ENCODE data around the gene IFITM5. TPM values are rescaled to one million over a fixed set of nuclear protein-coding genes. Genes with fewer than 3 reads are reported as not detected.
"Not testable (repeated sequence)": the region's sequence is repeated elsewhere in the genome, so short reads cannot be mapped to it uniquely, and the experiment has no call there.

Gene IFITM5
- total RNA-seq, 1 experiment from 2014 or later = not detected

DNA sequence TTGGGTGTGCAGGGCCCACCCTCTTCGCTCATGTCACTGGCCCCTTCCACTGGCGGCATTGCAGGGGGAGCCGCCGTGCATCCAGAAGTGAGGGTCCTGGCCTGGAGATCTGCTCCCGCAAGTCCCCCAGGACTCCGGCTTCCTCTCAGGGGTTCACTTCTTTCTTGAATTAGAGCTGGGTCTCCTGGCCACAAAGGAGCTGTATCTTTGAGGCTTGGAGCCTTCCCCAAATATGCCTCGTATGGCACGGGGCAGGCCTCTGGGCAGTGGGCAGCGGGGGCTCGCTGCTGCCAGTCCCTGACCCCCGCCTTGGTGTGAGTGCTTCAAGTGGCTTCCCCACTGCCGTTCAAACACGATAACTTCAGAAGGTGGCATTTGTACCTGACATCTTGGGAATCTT lies 28.7 kb upstream of the IFITM5 start:
- no peak for DNase-seq (ENCODE audit: low spot score)

- DNase-seq (ENCODE audit: low spot score) = no peak
Measured at GRCh38 chr11:327581-327923, 28.2 kb upstream of the IFITM5 start.

- no peak for DNase-seq (ENCODE audit: low spot score)
Measured at GRCh38 chr11:326842-327580, 27.7 kb upstream of the IFITM5 start.

DNA sequence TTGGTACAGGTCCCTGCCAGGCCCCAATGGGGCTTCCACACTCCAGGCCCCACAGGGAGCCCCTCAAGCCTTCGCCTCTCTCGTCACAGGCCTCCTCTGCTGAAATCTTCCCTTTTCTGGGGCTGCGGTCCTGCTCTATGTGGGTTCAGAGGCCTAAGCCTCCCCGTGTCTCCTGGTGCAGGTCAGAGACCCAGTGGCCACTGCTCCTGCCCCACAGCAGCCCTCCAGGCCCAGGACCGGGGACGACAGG lies 27.2 kb upstream of the IFITM5 start:
- no peak for DNase-seq (ENCODE audit: low spot score)

GRCh38 chr11:325796-326591 lies 26.7 kb upstream of the IFITM5 start:
- DNase-seq (ENCODE audit: low spot score) = no peak

DNA sequence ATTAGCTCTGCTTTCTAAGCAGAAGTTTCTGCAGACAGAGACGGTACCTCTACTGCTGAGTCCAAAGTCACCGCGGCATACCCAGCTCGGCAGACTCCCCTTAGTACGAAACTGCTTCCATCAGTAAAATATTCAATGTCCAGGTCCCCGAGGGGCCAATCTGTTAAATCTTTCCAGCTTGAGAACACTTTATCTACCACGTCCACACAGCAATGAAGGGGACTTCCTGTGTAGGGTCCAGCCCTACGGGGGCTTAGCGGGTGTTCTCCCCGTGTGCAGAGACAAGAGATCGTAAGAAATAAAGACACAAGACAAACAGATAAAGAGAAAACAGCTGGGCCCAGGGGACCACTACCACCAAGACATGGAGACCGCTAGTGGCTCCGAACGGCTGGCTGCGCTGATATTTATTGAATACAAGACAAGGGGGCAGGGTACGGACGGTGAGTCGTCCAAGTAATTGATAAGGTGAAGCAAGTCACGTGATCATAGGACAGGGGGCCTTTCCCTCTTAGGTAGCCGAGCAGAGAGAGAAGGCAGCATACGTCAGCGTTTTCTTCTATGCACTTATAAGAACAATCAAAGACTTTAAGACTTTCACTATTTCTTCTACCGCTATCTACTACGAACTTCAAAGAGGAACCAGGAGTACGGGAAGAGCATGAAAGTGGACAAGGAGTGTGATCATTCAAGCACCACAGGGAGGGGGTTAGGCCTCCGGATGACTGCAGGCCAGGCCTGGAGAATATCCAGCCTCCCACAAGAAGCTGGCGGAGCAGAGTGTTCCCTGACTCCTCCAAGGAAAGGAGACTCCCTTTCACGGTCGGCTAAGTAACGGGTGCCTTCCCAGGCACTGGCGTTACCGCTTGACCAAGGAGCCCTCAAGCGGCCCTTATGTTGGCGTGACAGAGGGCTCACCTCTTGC lies 25.5 kb upstream of the IFITM5 start:
- not testable (repeated sequence) for DNase-seq (ENCODE audit: low spot score)

DNA sequence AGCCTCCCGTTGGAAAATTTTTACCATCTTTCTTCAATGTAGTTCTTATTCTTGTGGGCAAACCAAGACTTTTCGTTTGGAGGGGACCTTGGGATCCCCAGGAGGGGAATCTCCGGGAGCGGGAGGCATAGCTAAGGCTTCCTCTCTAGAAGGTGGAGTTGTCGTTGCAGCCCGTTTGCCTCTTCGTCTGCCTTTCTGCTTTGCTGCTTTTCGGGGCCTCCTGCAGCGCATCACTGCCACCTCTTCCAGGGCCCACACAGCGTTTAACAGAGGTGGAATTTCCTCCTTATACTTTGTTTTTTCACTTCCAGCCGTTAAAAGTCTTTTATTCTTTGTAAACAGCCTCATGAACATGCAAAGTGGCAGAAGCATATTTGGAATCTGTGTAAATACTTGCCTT lies 24.8 kb upstream of the IFITM5 start:
- no peak for DNase-seq (ENCODE audit: low spot score)

- not testable (repeated sequence) for DNase-seq (ENCODE audit: low spot score)
Measured at GRCh38 chr11:319888-320273, 20.6 kb upstream of the IFITM5 start.

DNA sequence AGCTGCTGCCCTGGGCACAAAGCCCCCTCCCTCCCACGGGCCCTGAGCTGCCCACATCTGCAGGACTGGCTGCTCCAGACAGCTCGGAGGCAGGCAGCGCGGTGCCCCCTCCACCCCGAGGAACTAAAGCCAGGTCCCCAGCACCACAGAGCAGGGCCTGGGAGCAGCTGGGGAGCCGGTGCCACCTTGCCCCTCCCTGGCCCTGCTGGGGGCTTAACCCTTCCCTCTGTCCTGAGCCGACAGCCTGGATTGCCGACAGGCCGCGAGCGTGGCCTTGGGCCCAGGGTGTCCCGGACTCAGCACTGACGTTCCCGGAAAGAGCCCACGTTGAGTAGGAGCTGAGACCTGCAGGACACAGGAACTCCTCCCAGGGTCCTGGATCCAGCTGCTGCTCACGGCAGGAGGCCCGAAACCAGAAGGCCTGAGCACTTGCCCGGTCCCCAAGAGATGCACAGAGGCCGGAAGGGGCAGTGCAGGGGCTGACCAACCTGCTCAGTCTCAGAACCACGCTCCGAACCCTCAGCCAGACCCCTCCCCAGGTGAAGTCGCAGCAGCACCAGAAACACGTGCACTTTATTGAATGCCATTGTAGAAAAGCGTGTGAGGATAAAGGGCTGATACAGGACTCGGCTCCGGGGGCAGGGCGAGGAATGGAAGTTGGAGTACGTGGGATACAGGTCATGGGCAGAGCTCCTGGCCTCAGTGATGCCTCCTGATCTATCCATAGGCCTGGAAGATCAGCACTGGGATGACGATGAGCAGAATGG lies 20.0 kb upstream of the IFITM5 start:
- not testable (repeated sequence) for DNase-seq (ENCODE audit: low spot score)

GRCh38 chr11:318405-319120 lies 19.2 kb upstream of the IFITM5 start:
- DNase-seq (ENCODE audit: low spot score) = not testable (repeated sequence)

GRCh38 chr11:317668-318404 lies 18.5 kb upstream of the IFITM5 start:
- DNase-seq (ENCODE audit: low spot score) = not testable (repeated sequence)

- no peak for DNase-seq (ENCODE audit: low spot score)
Measured at GRCh38 chr11:316891-317301, 17.6 kb upstream of the IFITM5 start.

DNA sequence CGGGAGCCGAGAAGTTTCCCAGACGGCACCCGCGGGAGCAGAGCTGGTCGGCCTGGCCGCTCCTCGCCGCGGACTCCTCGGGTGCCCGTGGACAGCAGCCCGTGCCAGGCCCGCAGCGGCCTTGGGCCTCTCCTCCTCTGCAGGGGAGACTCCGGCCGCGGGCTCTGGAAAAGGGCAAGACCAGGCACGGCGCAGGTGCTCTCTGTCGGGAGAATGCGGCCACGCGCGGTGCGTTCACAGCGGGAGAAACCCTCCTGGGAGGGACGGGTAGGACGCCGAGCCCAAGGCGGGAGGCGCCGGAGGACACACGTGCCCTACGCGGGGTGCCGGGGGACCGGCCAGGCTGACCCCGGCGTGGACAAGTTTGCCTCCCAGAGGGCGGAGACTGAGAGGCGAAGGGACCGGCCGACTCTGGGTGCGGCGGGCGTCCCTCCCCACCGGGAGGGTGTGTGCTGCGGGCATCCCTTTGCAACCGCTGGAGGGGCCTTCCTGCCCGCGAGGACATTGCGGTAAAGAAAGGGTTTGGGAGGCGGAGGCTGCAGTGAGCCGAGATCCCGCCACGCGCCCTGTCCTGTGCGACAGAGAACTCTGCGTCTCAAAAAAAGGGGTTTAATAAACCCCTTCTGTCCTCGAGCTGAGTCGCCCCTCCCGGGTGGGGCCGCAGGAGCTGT lies 16.8 kb upstream of the IFITM5 start:
- DNase-seq (ENCODE audit: low spot score) = no peak

- no peak for DNase-seq (ENCODE audit: low spot score)
Measured at GRCh38 chr11:315516-315994, 16.2 kb upstream of the IFITM5 start.

DNA sequence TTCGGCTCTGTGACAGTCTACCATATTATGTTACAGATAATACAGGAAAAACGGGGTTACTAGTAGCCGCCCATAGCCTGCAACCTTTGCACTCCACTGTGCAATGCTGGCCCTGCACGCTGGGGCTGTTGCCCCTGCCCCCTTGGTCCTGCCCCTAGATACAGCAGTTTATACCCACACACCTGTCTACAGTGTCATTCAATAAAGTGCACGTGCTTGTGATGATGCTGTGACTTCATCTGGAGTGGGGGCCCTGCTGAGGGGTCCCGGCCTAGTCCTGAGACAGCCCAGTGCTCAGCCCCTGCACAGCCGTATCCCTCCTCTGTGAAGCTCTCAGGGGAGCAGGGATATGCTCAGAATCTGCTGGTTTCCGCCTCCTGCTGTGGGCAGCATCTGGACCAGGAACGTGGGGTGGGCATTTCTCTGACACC lies 15.7 kb upstream of the IFITM5 start:
- no peak for DNase-seq (ENCODE audit: low spot score)

DNA sequence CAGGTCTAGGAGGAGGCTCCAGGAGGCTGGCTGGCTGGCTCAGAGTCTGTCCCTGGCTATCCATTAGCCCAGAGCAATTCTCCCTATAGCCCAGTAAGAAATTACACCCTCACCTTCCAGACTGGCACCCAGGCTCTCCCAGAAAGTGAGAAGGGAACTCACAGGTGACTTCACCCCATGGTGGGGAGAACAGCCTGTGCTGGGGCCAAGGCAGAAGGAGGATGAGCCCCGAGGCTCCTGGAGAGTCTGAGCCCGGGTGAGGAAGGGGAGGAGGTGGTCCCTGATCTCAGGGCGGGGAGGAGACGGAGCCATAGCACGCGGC lies 15.2 kb upstream of the IFITM5 start:
- DNase-seq (ENCODE audit: low spot score) = not testable (repeated sequence)

DNA sequence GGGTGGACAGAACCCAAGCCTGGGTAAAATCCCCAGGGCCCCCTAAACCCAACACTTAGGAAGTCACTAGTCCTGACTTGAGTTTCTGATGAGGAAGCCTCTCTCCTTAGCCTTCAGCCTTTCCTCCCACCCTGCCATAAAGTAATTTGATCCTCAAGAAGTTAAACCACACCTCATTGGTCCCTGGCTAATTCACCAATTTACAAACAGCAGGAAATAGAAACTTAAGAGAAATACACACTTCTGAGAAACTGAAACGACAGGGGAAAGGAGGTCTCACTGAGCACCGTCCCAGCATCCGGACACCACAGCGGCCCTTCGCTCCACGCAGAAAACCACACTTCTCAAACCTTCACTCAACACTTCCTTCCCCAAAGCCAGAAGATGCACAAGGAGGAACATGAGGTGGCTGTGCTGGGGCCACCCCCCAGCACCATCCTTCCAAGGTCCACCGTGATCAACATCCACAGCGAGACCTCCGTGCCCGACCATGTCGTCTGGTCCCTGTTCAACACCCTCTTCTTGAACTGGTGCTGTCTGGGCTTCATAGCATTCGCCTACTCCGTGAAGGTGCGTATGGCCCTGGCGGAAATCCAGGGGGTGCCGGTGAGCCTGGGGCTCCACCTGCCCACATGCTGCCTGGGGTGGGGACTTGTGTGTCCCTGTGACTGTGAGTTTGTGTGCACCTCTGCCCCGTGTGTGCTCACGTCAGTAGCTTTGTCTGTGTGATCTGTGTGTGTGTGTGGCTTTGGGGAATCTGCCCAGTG lies 14.6 kb upstream of the IFITM5 start, which contains the start of gene IFITM1:
Gene IFITM1, plus strand, starts transcription at position 254 of the 767 bp plus-strand sequence. Its CDS starts 131 bp downstream, at position 385.
- DNase-seq (ENCODE audit: low spot score) = peak; percentile 83

- DNase-seq (ENCODE audit: low spot score) = no peak
Measured at GRCh38 chr11:313304-313786, 14.0 kb upstream of the IFITM5 start.
